OCI-LY3 (cell line): ENCODE data around the gene PLA2G4F.
A peak's percentile ranks its signal among the peaks of the same experiment; 100 is the strongest.
"Not testable (repeated sequence)": the region's sequence is repeated elsewhere in the genome, so short reads cannot be mapped to it uniquely, and the experiment has no call there.

Experiments
- H2AFZ ChIP-seq: fragments of 200-600, 300-600 bp; shearing (Covaris generic); 2 replicates; pipeline ENCODE4 v1.6.0; 2014; ENCODE audit warnings: antibody characterized with exemption, low read depth, low read length
- H3K27ac ChIP-seq: fragments of 200-600, 300-600 bp; sonication (generic); 2 replicates; pipeline ENCODE4 v1.5.1; 2014; ENCODE audit warnings: mild to moderate bottlenecking, low read length, moderate library complexity, mixed read lengths
- H3K27me3 ChIP-seq: fragments of 200-600, 300-600 bp; sonication (generic); 2 replicates; pipeline ENCODE4 v1.6.1; 2014; ENCODE audit warnings: low read depth, low read length, mixed read lengths
- H3K36me3 ChIP-seq: fragments of 200-600, 300-600 bp; sonication (generic); replicated peaks from 2 replicates; pipeline ENCODE3; 2014; ENCODE audit warnings: low read depth, low read length, mixed read lengths
- H3K4me1 ChIP-seq: fragments of 300-600, 200-600 bp; sonication (generic); 2 replicates; pipeline ENCODE4 v1.6.1; 2014; ENCODE audit warnings: low read length, mixed read lengths
- H3K4me2 ChIP-seq: fragments of 200-600, 300-600 bp; sonication (generic); 2 replicates; pipeline ENCODE4 v1.6.1; 2014; ENCODE audit warnings: low read length, mixed read lengths
- H3K4me3 ChIP-seq: fragments of 300-600, 200-600 bp; sonication (generic); 2 replicates; pipeline ENCODE4 v1.5.1; 2014; ENCODE audit warnings: antibody characterized with exemption, mild to moderate bottlenecking, low read length, moderate library complexity
- H3K79me2 ChIP-seq: fragments of 300-600, 200-600 bp; shearing (Covaris generic); 2 replicates; pipeline ENCODE4 v1.6.1; 2014; ENCODE audit warnings: mild to moderate bottlenecking, low read length, mixed read lengths
- H3K9ac ChIP-seq: fragments of 300-600, 200-600 bp; shearing (Covaris generic); 2 replicates; pipeline ENCODE4 v1.6.0; 2014; ENCODE audit warnings: mild to moderate bottlenecking, low read length, moderate library complexity
- H3K9me3 ChIP-seq: fragments of 200-600, 300-600 bp; shearing (Covaris generic); 2 replicates; pipeline ENCODE4 v1.6.1; 2014; ENCODE audit warnings: low read length, mixed read lengths; ENCODE audit not compliant: insufficient read depth
- H4K20me1 ChIP-seq: fragments of 200-600, 300-600 bp; sonication (generic); 2 replicates; pipeline ENCODE4 v1.6.1; 2016; ENCODE audit warnings: low read length, mixed read lengths; ENCODE audit not compliant: insufficient read depth
- CTCF ChIP-seq: fragments of 200-600, 300-600 bp; sonication (generic); IDR thresholded peaks from 2 replicates; pipeline ENCODE4 v1.5.1; 2014; ENCODE audit warnings: antibody characterized with exemption, low read length, low read depth
- EZH2phosphoT487 ChIP-seq: fragments of 200-600 bp; shearing (Covaris generic); IDR thresholded peaks from 2 replicates; pipeline ENCODE4 v1.6.1; 2018; ENCODE audit warnings: antibody characterized with exemption, mixed run types, low read depth

PLA2G4F gene

GRCh38 chr15:42094512-42094963 is 61.9 kb downstream of the PLA2G4F start, which contains the start of gene PLA2G4D:
TSS of gene PLA2G4D (minus strand) at chr15:42094562. CDS start at chr15:42094459, 103 bp downstream.
- H4K20me1 ChIP-seq: no peaks in the 10 kb centered on the region
- no peak within 1 kb of the TSS for H3K9ac ChIP-seq
- H3K4me1 ChIP-seq: peaks cover 4% of the 10 kb centered on the region
- no peak for TF ChIP-seq EZH2phosphoT487
- no peak for TF ChIP-seq CTCF
- no peaks in the 10 kb centered on the region for H3K79me2 ChIP-seq
- no peak within 1 kb of the TSS for H3K27ac ChIP-seq
- peaks cover 9% of the 10 kb centered on the region; the same call in 1 of the 2 replicates for H3K27me3 ChIP-seq
- no peak within 1 kb of the TSS; the same call in 1 of the 2 replicates for H2AFZ ChIP-seq
- H3K36me3 ChIP-seq: no peaks in the 10 kb centered on the region
- H3K4me3 ChIP-seq: no peak within 1 kb of the TSS
- H3K9me3 ChIP-seq: no peaks in the 10 kb centered on the region
- no peak within 1 kb of the TSS for H3K4me2 ChIP-seq

- no peak overlapping the region for H3K4me2 ChIP-seq
- H3K9ac ChIP-seq: no peak overlapping the region
- H4K20me1 ChIP-seq: no peaks in the 10 kb centered on the region
- no peaks in the 10 kb centered on the region for H3K36me3 ChIP-seq
- TF ChIP-seq CTCF: no peak
- no peak for TF ChIP-seq EZH2phosphoT487
- H3K4me3 ChIP-seq: no peak overlapping the region
- H3K79me2 ChIP-seq: no peaks in the 10 kb centered on the region
- H3K27ac ChIP-seq: no peak overlapping the region
- peaks cover 12% of the 10 kb centered on the region; the same call in 1 of the 2 replicates for H3K27me3 ChIP-seq
- peaks cover 4% of the 10 kb centered on the region for H3K4me1 ChIP-seq
- no peak overlapping the region; the same call in 1 of the 2 replicates for H2AFZ ChIP-seq
- no peaks in the 10 kb centered on the region for H3K9me3 ChIP-seq
Measured at GRCh38 chr15:42093966-42094365, 62.5 kb downstream of the PLA2G4F start.

- H3K9ac ChIP-seq: no peak overlapping the region
- H3K4me3 ChIP-seq: no peak overlapping the region
Measured at GRCh38 chr15:42092398-42093318, 63.8 kb downstream of the PLA2G4F start.

GRCh38 chr15:42091753-42092397 is 64.6 kb downstream of the PLA2G4F start:
- H3K27ac ChIP-seq, H3K4me1 ChIP-seq, H3K4me2 ChIP-seq, H3K9me3 ChIP-seq, H3K4me3 ChIP-seq, H3K9ac ChIP-seq, H4K20me1 ChIP-seq, H3K79me2 ChIP-seq, H2AFZ ChIP-seq, H3K36me3 ChIP-seq: not testable (repeated sequence)
- H3K27me3 ChIP-seq: peaks cover 12% of the 10 kb centered on the region; the same call in 1 of the 2 replicates

More at GRCh38 chr15:42092398-42093318, 63.8 kb downstream of the PLA2G4F start:
- no peaks in the 10 kb centered on the region for H3K36me3 ChIP-seq
- peak overlapping the region; percentile 52 for H2AFZ ChIP-seq
- peaks cover 4% of the 10 kb centered on the region for H3K4me1 ChIP-seq
- H3K79me2 ChIP-seq: no peaks in the 10 kb centered on the region
- peaks cover 12% of the 10 kb centered on the region; the same call in 1 of the 2 replicates for H3K27me3 ChIP-seq
- TF ChIP-seq EZH2phosphoT487 (no peak), CTCF (no peak)
- H3K4me2 ChIP-seq: no peak overlapping the region
- no peaks in the 10 kb centered on the region for H4K20me1 ChIP-seq
- no peak overlapping the region for H3K27ac ChIP-seq
- H3K9me3 ChIP-seq: no peaks in the 10 kb centered on the region
